ENCODE results near the gene PTPRJ. TPM values are rescaled to one million over a fixed set of nuclear protein-coding genes. Genes with fewer than 3 reads are reported as not detected.

Gene PTPRJ
- total RNA-seq, 1 donor from 2014 or later, result 24.3 TPM

DNA sequence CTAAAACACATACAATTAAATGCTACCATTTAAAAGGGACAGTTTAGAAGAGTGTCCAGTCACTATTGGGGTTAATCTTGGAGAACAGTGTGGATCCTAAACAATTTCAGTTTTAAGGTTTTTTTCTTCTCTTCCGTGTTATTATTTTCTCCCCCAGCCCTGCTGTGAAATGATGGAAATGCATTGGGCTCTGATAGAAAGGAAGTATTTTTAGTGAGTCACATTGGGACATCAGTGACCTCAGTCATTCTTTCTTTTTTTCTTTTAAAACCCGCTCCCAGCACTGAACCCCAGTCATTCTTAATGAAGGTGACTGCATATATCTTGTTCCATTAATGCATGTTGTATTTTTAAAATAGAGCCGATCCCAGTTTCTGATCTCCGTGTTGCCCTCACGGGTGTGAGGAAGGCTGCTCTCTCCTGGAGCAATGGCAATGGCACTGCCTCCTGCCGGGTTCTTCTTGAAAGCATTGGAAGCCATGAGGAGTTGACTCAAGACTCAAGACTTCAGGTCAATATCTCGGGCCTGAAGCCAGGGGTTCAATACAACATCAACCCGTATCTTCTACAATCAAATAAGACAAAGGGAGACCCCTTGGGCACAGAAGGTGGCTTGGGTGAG lies 143.0 kb downstream of the PTPRJ start:
- no peak for DNase-seq (ENCODE audit: low read depth, low spot score)
- no peak overlapping the region for H3K27ac Mint-ChIP-seq (ENCODE audit: unreplicated experiment)
- no peaks in the 10 kb centered on the region for H3K27me3 Mint-ChIP-seq (ENCODE audit: low read depth)
- H3K36me3 Mint-ChIP-seq (ENCODE audit: low read depth), result peaks cover 11% of the 10 kb centered on the region
- H3K9me3 Mint-ChIP-seq, result no peaks in the 10 kb centered on the region
- H3K4me1 Mint-ChIP-seq, result peaks cover 3% of the 10 kb centered on the region
- H3K4me3 Mint-ChIP-seq, result no peak overlapping the region
- TF ChIP-seq, protein P1, sequence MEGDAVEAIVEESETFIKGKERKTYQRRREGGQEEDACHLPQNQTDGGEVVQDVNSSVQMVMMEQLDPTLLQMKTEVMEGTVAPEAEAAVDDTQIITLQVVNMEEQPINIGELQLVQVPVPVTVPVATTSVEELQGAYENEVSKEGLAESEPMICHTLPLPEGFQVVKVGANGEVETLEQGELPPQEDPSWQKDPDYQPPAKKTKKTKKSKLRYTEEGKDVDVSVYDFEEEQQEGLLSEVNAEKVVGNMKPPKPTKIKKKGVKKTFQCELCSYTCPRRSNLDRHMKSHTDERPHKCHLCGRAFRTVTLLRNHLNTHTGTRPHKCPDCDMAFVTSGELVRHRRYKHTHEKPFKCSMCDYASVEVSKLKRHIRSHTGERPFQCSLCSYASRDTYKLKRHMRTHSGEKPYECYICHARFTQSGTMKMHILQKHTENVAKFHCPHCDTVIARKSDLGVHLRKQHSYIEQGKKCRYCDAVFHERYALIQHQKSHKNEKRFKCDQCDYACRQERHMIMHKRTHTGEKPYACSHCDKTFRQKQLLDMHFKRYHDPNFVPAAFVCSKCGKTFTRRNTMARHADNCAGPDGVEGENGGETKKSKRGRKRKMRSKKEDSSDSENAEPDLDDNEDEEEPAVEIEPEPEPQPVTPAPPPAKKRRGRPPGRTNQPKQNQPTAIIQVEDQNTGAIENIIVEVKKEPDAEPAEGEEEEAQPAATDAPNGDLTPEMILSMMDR (conservative IDR thresholded peaks at IDR 0.05), result no peak

DNA sequence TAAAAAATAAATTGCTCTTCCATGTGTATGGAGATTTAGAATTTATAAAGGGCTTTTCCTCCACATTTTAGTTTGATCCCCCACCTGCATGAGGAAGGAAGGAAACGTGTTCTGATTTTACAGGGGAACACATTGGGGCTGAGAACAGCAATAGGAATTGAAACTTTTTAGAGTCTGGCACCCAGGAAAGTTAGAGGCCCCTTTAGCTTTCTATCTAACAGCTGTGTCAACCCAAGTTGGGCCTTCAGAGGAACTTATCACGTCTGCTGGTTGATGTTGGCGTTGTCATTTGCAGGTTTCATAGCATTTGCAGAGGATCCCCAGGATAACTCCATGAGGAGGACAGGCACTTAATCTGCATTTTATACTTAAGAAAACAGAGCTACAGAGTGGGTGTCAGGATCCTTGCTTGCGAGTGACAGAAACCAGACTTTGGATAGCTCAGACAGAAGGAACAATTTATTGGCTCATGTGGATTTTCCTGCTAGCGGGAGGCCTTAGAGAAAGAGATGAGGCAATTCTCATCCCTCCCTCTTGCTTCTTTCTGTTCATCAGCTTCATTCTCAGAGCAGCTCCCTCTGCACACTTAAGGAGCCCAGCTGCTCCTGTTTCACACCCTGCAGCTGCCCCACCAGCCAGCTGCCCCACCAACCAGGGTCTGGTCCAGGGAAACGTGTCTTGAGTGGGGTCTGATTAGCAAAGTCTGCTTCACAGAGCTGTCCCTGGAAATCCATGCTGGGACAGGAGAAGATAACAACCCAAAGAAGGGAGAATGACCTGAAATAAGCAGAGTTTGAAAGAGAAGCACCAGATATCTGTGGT lies 143.8 kb downstream of the PTPRJ start:
- Mint-ChIP-seq H3K27me3 (ENCODE audit: low read depth) (no peaks in the 10 kb centered on the region), H3K27ac (ENCODE audit: unreplicated experiment) (peak overlapping the region; percentile 60), H3K4me3 (no peak overlapping the region), H3K9me3 (no peaks in the 10 kb centered on the region), H3K36me3 (ENCODE audit: low read depth) (peaks cover 13% of the 10 kb centered on the region), H3K4me1 (peaks cover 3% of the 10 kb centered on the region)
- TF ChIP-seq, protein P1 (conservative IDR thresholded peaks at IDR 0.05), result no peak
- no peak for DNase-seq (ENCODE audit: low read depth, low spot score)

DNA sequence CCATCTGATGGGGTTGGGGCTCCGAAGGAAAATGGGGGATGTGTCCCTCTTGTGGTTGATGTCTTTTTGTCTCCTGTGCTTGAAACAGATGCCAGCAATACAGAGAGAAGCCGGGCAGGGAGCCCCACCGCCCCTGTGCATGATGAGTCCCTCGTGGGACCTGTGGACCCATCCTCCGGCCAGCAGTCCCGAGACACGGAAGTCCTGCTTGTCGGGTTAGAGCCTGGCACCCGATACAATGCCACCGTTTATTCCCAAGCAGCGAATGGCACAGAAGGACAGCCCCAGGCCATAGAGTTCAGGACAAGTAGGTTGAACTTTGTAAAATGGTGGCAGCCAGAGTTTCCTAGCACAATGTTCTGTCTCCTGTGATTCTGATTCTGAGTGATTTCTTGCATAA lies 144.5 kb downstream of the PTPRJ start:
- H3K27me3 Mint-ChIP-seq (ENCODE audit: low read depth), result no peaks in the 10 kb centered on the region
- TF ChIP-seq, protein P1 (conservative IDR thresholded peaks at IDR 0.05), result no peak
- H3K4me1 Mint-ChIP-seq, result peaks cover 3% of the 10 kb centered on the region
- H3K4me3 Mint-ChIP-seq, result no peak overlapping the region
- H3K36me3 Mint-ChIP-seq (ENCODE audit: low read depth), result peaks cover 16% of the 10 kb centered on the region
- no peak for DNase-seq (ENCODE audit: low read depth, low spot score)
- no peak overlapping the region for H3K27ac Mint-ChIP-seq (ENCODE audit: unreplicated experiment)
- H3K9me3 Mint-ChIP-seq, result no peaks in the 10 kb centered on the region

DNA sequence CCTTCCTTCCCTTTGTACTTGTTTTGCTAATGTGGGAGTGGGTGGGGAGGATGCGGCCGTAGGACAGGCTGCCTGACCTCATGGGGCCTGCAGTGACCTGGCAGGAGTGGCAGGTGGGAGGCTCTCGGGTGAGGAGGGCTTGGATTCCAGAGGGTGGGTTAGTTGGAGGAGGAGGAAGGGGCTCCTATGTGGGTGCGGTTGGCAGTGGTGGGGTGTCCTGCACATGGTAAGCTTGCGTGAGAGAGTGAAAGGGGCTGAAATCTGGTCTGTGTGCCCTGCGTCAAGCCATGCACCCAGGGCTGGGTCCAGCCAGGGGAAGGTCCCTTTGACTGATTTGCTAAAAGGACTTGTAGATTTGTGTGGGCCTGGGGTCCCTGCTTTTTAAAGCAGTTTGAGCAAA lies 145.5 kb downstream of the PTPRJ start:
- Mint-ChIP-seq H3K36me3 (ENCODE audit: low read depth) (peaks cover 16% of the 10 kb centered on the region), H3K4me3 (no peak overlapping the region), H3K9me3 (no peaks in the 10 kb centered on the region), H3K27ac (ENCODE audit: unreplicated experiment) (peak overlapping the region; percentile 68), H3K4me1 (peaks cover 3% of the 10 kb centered on the region), H3K27me3 (ENCODE audit: low read depth) (no peaks in the 10 kb centered on the region)
- TF ChIP-seq, protein P1 (conservative IDR thresholded peaks at IDR 0.05), result no peak
- DNase-seq (ENCODE audit: low read depth, low spot score), result no peak

DNA sequence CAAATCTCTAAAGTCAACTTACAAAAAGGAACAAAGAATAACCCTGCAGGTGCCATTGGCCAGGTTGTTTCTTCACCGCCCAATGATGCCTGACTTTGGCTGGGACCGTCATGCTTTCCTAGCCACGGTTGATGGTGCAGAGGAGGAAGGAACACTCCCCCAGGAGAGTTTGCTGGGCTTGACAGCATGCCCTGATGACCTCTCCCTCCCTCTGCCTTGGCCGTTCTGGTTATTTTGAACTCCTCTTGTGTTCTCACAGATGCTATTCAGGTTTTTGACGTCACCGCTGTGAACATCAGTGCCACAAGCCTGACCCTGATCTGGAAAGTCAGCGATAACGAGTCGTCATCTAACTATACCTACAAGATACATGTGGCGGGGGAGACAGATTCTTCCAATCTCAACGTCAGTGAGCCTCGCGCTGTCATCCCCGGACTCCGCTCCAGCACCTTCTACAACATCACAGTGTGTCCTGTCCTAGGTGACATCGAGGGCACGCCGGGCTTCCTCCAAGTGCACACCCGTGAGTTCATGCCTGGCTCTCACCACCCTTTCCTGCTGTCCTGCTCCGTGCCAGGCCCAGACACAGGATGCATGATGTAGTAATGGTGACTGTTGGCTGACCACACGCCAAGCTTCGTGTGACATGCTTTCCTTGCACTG lies 147.3 kb downstream of the PTPRJ start:
- no peaks in the 10 kb centered on the region for H3K27me3 Mint-ChIP-seq (ENCODE audit: low read depth)
- H3K9me3 Mint-ChIP-seq, result no peaks in the 10 kb centered on the region
- H3K36me3 Mint-ChIP-seq (ENCODE audit: low read depth), result peaks cover 18% of the 10 kb centered on the region
- TF ChIP-seq, protein P1 (conservative IDR thresholded peaks at IDR 0.05), result no peak
- no peak for DNase-seq (ENCODE audit: low read depth, low spot score)
- no peak overlapping the region for H3K4me3 Mint-ChIP-seq
- peaks cover 3% of the 10 kb centered on the region for H3K4me1 Mint-ChIP-seq
- no peak overlapping the region for H3K27ac Mint-ChIP-seq (ENCODE audit: unreplicated experiment)
